ENCODE data around the gene CIROP.

CIROP gene

DNA sequence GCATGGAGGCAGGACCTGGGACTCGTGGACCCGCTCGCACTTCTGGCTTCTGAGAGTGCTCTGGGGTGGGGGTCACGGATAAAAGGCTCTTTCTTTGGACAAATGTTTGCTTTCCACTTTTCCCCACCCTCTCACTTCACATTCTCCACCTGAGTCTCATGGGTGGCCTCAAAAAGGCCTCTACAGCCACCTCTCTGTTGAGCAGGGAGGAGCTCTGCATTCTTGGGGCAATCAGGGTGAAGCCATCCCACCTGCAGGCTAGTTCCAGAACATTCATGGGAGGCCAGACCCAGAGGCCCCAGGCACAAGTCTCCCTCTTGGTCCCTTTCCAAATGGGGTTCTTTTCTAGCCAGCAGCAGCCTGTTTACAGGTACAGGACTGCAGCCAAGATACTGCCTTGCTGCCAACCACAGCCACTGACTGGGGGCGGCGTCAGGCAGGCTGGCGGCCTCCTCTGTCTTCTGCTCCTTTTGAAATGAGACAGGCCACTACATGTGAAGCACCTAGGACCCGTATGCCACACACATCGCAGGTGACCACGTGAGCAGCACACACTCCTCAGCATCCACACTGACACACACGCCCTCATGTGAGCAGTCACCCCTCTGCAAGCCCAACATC lies 32.5 kb upstream of the CIROP start:
- no peaks in the 10 kb centered on the region for H3K4me1 ChIP-seq (ENCODE audit: control insufficient read depth in 1 of 2, insufficient read depth in 1 of 2, low read depth in 1 of 2, low read length in 1 of 2)
- no peaks in the 10 kb centered on the region for H3K27me3 ChIP-seq
- H3K9me3 ChIP-seq, result no peaks in the 10 kb centered on the region
- TF ChIP-seq, protein P1, sequence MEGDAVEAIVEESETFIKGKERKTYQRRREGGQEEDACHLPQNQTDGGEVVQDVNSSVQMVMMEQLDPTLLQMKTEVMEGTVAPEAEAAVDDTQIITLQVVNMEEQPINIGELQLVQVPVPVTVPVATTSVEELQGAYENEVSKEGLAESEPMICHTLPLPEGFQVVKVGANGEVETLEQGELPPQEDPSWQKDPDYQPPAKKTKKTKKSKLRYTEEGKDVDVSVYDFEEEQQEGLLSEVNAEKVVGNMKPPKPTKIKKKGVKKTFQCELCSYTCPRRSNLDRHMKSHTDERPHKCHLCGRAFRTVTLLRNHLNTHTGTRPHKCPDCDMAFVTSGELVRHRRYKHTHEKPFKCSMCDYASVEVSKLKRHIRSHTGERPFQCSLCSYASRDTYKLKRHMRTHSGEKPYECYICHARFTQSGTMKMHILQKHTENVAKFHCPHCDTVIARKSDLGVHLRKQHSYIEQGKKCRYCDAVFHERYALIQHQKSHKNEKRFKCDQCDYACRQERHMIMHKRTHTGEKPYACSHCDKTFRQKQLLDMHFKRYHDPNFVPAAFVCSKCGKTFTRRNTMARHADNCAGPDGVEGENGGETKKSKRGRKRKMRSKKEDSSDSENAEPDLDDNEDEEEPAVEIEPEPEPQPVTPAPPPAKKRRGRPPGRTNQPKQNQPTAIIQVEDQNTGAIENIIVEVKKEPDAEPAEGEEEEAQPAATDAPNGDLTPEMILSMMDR (IDR thresholded peaks at IDR 0.05), result no peak
- no peak overlapping the region for H3K4me3 ChIP-seq (ENCODE audit: low read depth in 1 of 2, low read length in 1 of 2)
- peaks cover 5% of the 10 kb centered on the region for H3K36me3 ChIP-seq
- H3K27ac ChIP-seq, result no peak overlapping the region

DNA sequence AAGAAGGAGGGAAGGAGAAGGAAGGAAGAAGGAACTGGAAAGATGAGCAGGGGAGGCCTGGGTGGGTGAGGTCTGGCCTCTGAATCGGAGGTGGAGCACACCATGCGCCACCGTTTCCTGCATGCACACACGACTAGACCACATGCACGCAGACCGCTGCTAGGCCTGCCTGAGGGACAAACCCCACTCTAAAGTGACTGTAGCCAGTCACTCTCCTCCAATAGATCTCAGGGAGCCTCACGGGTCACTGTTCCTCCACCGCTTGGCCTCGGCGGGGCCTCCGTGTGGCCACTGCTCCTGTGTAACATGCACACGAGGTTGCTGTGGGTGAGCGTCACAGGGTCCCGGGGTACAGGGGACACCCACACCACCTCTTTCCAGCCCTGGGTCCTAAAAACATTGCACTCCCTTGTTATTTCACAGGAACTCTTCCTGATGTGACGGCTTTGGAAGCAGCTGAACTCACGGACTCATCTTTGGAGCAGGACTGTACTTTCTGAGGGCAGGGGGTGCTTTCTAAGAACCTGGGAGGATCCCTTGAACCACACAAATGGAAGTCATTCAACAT lies 31.9 kb upstream of the CIROP start:
- H3K36me3 ChIP-seq, result peaks cover 5% of the 10 kb centered on the region
- H3K4me3 ChIP-seq (ENCODE audit: low read depth in 1 of 2, low read length in 1 of 2), result no peak overlapping the region
- no peaks in the 10 kb centered on the region for H3K27me3 ChIP-seq
- peaks cover under 1% of the 10 kb centered on the region in 2 experiments for H3K4me1 ChIP-seq (ENCODE audit: control insufficient read depth in 1 of 2, insufficient read depth in 1 of 2, low read depth in 1 of 2, low read length in 1 of 2)
- no peaks in the 10 kb centered on the region for H3K9me3 ChIP-seq
- TF ChIP-seq, protein P1 (IDR thresholded peaks at IDR 0.05), result no peak
- H3K27ac ChIP-seq, result no peak overlapping the region

DNA sequence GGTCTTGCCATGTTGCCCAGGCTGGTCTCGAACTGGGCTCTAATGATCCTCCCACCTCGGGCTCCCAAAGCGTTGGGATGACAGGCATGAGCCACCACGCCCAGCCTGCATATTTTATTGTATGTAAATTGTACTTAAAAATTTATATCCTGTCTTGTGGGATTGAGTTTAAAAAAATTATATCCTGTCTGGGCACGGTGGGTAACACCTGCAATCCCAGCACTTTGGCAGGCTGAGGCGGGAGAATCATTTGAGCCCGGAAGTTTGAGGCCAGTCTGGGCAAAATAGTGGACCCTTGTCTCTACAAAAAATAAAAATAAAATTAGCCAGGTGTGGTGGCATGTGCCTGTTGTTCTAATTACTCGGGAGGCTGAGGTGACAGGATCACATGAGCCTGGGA lies 28.2 kb upstream of the CIROP start:
- no peaks in the 10 kb centered on the region for H3K36me3 ChIP-seq
- H3K4me3 ChIP-seq (ENCODE audit: low read depth in 1 of 2, low read length in 1 of 2), result no peak overlapping the region
- TF ChIP-seq, protein P1 (IDR thresholded peaks at IDR 0.05), result no peak
- no peak overlapping the region for H3K27ac ChIP-seq
- H3K9me3 ChIP-seq, result no peaks in the 10 kb centered on the region
- peaks cover 29 to 34% of the 10 kb centered on the region in 2 experiments for H3K4me1 ChIP-seq (ENCODE audit: control insufficient read depth in 1 of 2, insufficient read depth in 1 of 2, low read depth in 1 of 2, low read length in 1 of 2)
- no peaks in the 10 kb centered on the region for H3K27me3 ChIP-seq

DNA sequence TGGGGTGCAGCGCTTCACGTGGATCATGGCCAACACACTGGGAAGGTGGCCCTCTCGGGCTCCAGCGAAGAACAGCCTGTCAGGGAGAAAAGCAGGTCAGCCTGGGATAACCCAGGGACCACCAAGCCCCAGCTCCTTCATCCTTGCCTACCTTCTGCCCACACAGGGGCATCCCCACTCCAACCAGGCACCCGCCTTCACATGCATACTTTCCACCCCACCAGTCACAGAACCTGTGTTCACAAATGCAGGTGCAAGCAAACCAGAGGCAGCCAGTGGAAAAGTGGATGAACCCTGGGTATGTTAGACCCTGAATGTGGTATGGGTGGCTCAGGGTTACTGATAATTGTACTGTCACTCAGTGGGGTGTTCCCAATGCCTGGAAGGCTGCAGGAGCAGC lies 26.7 kb upstream of the CIROP start:
- Histone ChIP-seq H3K27me3 (no peaks in the 10 kb centered on the region), H3K9me3 (no peaks in the 10 kb centered on the region), H3K4me3 (ENCODE audit: low read depth in 1 of 2, low read length in 1 of 2) (no peak overlapping the region), H3K27ac (peak overlapping the region; percentile 58), H3K4me1 (ENCODE audit: control insufficient read depth in 1 of 2, insufficient read depth in 1 of 2, low read depth in 1 of 2, low read length in 1 of 2) (peaks cover 38 to 39% of the 10 kb centered on the region in 2 experiments), H3K36me3 (no peaks in the 10 kb centered on the region)
- TF ChIP-seq, protein P1 (IDR thresholded peaks at IDR 0.05), result no peak

DNA sequence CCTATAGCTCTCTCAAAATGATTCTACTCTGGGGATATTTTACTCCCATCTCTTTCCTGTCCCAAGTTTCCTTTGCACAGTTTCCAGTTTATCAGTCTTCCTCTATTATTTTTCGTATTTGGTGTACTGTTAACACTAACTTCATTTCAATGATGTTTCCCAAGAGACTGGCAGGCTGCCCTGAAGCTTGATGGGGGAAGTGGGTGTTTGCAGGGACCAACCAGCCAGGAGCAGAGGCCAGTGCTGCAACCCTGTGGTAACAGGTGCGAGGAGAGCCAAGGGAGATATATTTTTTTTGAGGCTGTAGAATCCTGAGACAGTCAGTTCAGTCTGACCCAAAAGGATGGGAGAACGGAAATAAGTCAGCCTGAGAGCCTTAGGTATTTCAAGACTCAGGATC lies 26.1 kb upstream of the CIROP start:
- Histone ChIP-seq H3K9me3 (no peaks in the 10 kb centered on the region), H3K4me3 (ENCODE audit: low read depth in 1 of 2, low read length in 1 of 2) (no peak overlapping the region), H3K27me3 (no peaks in the 10 kb centered on the region), H3K4me1 (ENCODE audit: control insufficient read depth in 1 of 2, insufficient read depth in 1 of 2, low read depth in 1 of 2, low read length in 1 of 2) (peaks cover 44 to 45% of the 10 kb centered on the region in 2 experiments), H3K36me3 (no peaks in the 10 kb centered on the region), H3K27ac (peak overlapping the region; percentile 58)
- TF ChIP-seq, protein P1 (IDR thresholded peaks at IDR 0.05), result no peak
